ENCODE results near the gene RPL37.

- no peak for TF ChIP-seq POLR2A (IDR thresholded peaks at IDR 0.05; ENCODE audit: low read length)
- no peak for TF ChIP-seq GATA1 (IDR thresholded peaks at IDR 0.05; ENCODE audit: low read depth, low read length)
These were observed 50.1 kb downstream of the RPL37 start for GRCh38 chr5:40784916-40785315.

Data from erythroblast (primary cell).